Stimulated activated CD4-positive, alpha-beta T cell treated with anti-CD3 and anti-CD28 coated beads, Interleukin-1b, Interleukin-23, amount 100 ng/mL, for 1 hour (primary cell): ENCODE results near the gene IL1RN.

Experiments
- DNase-seq, 2 donors: peaks; one replicate each; pipeline ENCODE4 v3.0.0-alpha.2; 2020; ENCODE audit warnings: low read depth in 2 of 2

The IL1RN gene

DNA sequence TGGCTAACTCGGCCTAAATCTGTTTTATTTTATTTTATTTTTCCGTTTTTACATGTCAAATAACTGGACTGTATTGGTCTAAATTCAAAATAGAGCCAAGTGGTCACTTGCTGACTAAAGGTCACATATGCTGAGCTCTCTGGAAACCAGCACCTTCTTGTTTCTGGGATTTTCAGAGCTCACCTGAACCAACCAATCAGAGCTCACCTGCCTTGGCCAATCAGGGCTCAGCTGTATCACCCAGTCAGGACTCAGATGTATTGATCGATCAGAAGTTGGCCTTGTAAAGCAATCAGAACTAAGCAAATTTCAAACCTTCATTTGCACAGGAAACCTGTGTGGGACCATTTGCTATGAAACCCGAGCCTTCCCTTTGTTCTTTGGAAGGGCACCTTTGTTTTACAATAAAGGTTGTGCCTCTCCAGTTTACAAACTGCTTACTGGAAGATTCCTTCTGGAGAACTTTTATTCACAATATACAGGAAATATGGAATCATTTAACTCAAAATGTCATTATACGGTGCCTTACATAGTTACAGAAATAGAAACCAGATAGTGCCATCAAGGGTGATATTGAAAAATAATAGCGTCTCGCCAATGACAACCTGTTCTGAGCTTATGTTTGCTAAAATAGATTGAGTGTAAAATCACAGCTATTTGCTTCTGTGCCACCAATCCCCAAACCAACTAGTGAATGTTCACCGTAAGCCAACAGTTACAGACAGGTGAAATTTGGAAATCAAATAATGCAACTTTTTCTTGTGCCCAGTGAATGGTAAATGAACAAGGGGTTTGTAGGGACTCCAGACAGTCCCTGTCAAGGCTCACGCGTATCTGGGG, 29.1 kb downstream of the IL1RN start:
- no peak for DNase-seq

DNA sequence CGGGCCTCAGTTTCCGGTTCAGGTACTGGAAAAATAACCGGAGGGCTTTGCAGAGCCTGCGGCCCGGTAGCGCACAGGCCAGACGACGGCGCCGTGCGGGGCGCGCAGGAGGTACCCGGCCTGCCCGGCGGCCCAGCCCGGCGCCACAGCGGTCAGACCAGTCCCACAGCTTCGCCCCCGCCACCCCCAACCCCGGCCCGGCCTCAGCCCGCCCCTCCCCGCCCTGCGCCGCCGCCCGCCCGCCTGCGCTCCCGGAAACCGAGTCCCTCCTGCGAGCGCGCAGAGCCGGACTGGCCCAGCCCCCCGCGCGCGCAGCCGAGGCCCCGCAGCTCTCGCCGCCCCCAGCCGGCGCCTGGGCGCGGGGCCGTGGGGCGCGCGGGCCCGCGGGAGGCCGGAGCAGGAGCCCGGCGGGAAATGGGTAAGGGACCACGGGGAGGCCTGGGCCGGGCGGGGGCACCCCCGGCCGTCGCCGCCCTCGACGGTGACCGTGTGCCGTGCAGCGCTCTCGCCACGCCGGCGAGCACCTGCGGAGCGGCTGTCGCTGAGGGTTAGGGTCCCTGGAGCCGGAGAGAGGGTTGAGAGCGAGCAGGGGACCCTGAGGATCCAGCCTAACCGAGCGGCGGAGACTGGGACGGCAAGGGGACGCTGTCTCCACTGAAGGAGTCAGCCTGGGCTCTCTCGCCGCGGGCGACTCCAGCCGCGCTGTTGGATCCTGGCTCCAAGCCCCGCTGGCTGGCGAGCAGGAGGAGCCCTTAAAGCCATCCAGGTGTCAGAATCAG, 29.9 kb downstream of the IL1RN start:
- no peak for DNase-seq

DNA sequence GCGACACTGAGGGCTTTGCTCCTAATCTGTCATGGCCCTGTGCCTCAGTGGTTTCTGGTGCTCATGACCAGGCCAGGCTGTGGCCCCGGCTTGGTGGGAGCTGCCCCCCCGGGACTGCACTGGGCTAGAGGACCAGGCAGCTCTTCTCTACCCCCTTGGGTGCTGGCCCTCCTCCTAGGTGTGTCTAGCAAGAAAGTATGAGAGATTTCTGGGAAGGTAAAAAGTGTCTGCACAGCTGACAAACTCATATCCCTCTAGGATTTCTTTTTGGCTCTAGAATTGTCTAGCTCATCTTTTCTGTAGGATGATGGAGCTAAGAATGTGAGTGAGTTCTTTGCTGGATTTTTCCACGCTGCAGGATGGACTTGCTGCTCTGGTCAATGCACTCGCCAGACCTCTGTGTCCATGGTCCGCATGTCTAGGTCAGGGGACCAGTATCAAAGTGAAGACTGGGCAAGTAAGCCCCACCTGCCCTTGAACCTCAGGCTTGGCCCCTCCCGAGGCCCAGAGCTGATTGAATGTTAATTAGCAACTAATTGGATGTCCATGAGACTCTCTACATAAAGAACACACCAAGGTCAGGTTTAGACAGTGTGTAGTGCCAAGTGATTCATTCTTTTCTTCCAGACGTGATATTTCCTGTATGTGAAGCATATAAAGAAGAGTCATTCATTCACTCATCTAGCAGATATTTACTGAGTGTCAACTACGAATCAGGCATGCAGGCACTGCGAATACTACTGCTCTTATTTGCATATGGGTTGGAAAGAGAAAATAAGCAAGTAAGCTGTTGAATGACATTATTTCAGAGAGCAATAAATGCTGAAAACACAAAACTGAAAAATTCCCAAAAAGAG, 30.7 kb downstream of the IL1RN start:
- DNase-seq, result no peak

DNA sequence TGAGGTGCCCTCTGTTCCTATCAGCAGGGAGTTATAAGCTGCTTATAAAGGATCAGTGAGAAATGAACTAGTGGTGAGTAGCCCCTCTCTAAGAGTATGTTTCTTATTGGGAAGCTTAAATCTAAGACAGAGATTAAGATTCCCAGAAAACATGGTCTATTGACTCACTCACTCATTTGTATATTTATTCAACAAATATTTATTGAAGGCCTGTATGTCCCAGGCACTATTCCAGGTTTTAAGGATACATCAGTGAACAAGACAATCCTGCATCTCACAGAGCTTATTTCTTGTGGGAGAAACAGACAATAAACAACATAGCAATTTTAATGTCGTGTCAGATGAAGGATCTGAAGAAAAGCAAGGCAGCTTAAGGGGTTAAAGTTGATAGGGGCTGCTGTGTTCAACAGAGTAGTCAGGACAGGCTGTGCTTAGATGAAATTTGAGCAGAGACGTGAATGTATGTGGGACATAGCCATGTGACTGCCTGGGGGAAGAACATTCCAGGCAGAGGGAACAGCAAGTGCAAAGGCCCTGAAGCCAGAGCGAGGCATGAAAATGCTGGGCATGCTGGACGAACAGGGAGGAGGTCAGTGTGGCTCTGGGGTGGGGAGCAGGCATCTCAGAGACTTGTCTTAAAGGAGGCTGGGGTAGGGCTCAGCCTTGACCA, 31.6 kb downstream of the IL1RN start:
- DNase-seq, result no peak

DNA sequence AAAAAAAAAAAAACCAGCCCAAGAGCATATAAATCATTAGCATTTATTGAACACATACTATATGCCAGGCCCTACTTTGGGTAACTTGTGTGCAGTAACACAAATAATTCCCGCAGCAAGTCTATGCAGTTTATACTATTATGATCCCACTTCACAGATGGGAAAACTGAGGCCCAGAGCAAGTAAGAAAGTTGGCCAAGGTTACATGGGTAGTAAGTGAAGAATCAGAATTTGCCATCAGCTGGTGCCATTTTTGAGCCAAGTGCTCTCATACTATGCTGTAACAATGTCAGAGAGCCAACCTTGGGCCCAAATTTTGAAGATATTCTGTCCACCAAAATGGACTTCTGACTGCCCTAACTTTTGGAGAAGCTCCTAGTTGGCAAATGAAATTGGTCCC, 32.9 kb downstream of the IL1RN start:
- DNase-seq, result no peak

DNA sequence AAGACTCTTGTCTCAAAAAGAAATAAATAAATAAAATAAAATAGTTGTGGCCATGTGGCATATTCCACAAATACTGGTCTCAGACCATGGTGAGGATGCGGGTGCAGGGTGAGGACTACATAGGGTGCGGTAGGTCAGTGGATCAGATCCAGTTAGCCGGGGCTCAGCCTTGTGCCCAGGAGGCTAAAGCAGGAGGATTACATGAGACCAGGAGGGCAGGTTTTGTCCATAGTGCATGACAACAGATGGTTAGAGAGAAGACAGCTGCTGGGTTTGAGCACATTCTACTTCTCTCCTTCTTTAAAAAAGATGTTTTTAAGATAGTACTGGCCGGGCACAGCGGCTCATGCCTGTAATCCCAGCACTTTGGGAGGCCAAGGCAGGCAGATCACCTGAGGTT, 33.6 kb downstream of the IL1RN start:
- no peak for DNase-seq

DNA sequence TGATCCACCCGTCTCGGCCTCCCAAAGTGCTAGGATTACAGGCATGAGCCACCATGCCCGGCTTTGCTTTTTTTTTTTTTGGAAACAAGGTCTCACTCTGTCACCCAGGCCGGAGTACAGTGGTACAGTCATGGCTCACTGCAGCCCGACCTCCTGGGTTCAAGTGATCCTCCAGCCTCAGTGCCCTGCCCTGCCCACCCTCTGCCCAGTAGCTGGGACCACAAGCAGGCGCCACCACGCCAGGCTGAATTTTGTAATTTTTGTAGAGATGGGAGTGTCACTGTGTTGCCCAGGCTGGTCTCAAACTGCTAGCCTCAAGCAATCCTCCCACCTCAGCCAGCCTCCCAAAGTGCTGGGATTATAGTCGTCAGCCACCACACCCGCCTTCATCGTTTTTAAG, 34.8 kb downstream of the IL1RN start:
- DNase-seq, result no peak

DNA sequence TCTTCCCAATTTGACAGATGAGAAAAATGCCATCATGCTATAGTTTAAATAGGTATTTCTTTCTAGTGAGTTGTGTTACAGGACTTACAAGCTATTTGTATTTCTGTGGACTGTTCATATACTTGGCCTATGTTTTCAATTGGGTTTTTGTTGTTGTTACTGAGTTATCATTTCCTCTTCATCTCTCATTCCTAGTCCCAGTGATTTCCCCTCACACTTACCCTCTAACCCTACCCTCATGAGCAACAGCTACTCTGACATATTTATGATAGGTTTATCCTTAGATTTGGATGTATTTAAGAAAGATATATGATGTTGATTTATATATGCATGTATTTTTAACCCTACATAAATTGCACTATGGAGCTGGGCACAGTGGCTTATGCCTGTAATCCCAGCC, 35.5 kb downstream of the IL1RN start:
- no peak for DNase-seq

DNA sequence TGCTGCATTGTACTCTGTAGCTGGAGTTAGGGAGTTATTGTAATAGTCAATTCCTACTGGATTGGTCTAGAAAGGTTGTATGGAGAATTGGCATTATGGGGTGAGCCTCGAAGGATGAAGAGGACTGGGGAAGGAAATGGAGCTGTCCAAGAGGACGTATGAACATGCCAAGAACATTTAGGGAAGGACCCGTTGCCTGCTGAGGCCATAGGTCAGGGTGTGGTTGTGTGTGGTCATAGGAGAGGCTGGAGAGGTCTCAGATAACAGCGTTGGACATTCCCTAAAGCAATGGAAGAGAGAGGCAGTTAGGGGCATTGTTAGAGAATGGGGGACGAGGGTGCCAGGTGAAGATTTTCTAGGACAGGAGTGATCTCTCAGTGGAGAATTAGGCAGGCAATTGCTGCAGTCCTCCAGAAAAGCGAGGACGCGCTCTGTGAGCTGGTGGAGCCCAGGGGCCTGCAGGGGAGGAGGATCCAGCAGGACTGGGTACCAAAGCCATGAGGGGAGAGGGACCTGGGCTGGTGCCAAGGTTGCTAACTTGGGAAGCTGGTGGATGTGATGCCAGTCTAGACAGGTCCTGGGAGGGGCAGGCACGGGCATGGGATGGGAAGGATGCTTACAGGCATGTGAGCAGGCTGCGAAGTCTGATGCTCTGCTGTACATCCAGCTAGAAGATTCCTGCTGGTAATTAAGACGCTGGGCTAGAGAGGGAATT, 37.0 kb downstream of the IL1RN start:
- DNase-seq, result no peak

DNA sequence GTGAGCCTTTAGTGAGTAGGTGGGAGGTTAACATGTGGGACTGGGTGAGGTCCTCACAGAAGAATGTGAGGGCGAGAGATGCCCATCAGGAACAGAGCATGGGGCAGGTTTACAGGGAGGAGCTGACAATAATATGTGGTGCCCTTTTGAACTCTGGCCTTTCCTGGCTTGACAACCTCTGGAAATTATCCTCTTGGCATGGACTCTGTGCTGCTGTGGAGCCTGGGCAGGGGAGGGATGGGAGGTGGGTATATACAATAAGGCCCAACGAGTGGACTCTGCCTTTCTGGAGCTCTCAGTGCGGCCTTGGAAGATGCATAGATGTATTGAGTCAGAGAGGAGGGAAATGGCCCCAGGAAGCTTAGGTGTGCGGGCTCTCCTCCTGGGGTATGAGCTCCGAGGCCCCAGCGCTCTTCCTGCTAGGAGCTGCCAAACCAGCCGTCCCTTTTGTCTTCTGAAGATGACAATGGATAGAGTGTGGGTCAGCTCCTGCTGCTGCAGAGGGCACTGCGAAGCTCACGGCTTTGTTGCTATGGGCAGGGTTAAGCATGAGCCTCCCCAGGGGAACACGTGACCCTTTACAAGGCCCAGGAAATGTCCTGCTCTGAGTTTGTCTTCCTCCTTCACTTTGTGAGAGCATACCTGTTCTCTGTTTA, 37.7 kb downstream of the IL1RN start:
- DNase-seq, result no peak

DNA sequence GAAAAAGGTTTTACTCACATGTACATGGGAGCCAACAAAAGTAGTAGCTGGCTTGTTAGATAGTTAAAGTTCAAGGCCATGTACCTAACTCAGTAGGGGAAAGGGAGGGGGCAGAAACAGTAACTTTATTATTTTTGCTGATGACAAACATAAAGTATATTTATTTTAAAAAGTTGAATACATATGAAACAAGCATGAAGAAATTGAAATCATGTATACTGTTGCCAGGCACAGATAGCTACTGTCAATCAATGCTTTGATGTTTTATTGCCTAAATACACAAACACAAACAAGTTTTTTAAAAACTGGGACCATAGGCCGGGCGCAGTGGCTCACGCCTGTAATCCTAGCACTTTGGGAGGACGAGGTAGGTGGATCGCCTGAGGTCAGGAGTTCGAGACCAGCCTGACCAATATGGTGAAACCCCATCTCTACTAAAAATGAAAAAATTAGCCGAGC, 38.8 kb downstream of the IL1RN start:
- DNase-seq, result no peak

DNA sequence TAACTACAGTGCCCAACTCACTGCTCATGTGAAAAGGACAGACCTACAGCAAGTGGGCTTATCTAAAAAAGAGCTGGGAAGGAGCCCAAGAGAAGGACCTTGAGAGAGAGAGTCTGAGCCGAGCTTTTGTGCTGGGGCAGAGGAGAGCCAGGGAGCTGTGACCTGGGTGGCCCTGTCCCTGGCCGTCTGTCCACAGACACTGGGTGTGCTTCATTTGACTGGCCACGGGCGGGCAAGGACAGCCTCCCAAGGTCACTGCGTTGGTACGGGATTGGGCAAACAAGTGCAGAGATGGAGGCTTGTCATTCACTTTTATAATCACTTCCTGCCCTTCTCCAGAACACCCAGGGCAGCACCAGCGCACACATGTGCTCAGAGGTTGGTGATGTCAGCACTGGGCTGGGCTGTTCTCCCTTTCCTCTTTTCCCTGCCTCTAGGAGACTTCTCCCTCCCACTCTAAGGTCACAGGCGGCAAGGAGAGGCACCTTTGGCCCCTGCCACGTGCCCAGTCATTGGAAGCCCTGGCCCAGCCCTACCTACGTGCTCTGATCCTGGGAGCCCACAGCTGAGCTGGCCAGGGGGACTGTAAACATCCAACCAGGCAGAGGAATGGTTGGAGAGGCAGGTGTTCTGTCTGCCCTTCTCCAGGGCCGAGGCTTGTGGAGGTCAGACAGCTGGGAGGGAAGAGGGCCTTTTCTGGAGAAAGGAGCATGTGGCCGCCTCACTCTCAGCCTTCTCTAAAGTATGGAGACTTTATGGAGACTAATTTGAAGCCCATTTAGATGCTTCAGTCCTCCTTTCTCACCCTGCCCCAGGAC, 39.9 kb downstream of the IL1RN start:
- DNase-seq, result no peak

DNA sequence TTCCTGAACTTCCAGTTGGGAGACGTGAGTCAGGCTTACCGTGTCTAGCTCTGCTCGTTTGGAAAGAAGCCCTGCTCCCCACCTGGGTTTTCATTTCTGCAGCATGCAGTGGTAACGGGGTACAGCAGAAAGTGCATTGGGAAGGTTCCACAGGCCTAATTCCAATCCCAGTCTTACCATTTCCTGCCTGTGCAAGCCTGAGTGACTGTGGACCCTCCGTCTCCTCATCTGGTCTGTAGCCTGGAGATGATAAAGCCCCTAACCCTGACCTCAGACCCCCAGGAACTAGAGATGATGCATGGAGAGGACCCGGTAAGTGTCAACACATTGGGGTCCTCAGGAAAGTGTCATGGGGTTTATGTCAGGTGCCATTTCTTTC, 40.6 kb downstream of the IL1RN start:
- DNase-seq, result no peak

DNA sequence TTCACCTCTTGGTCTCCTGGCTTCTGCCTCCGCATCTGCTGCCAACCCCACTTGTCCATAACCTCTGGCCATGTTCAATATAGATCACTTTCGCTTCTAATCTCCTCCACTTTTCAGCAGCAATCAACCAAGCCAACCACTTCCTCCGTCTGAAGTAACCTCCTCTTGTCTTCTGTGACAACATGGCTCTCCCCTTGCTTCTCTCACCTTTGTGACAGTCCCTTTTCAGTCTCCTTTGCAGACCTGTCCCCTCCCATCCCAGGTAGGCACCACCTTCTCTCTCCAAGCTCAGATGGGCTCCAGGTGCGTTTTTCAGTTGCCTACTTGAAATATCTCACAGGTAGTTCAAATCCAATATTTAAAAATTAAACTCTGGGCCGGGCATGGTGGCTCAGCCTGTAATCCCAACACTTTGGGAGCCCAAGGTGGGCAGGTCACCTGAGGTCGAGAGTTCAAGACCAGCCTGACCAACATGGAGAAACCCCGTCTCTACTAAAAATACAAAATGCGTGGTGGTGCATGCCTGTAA, 41.7 kb downstream of the IL1RN start:
- DNase-seq, result no peak

DNA sequence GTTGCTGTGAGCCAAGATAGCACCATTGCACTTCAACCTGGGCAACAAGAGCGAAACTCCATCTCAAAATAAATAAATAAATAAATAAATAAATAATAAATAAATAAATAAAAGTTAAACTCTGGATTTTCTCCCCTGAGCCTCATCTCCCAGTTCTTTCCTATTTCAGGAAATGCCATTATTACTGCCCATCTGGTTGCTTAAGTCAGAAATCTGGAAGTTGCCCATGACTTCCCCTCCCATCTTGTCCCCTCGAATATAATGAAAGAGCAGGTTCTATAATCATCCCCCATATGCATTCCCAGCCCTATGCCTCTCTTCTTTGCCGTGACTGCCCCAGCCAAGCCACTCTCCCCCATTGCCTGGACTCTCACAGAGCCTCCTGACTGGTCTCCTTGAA, 42.2 kb downstream of the IL1RN start:
- DNase-seq, result no peak

DNA sequence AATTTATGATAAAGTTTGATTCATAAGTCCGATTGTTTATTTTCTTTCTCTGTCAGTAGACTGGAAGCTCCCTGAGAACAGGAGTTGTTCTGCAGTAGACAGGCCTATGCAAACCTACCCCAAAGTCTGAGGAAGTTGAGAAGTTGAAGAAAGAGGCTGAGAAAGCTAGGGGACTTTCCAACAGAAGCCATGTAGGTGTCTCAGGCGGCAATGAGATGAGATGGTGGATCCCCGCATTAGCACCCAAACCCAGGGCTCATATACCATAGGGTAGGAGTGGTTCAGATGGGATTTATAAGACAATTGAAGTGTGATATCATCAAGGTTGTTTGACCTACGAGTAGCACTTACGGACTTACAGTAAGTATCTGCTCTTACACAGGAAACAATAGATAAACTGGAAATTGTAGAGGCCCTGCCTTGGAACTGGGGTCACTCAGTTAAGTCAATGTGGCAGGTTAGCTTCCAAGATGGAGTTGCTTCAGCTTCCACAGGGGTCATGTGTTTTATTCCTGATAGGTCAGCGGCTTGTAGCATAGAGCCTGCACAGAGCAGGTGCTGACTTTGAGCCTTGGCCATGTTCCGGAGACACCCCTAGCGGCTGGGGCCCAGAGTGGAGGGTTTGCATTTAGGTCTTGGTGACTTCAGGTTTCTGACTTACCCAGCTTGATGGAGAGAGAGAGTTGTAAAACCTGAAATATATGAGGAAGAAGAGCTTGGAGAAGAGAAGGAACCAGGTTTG, 44.1 kb downstream of the IL1RN start:
- DNase-seq, result no peak

DNA sequence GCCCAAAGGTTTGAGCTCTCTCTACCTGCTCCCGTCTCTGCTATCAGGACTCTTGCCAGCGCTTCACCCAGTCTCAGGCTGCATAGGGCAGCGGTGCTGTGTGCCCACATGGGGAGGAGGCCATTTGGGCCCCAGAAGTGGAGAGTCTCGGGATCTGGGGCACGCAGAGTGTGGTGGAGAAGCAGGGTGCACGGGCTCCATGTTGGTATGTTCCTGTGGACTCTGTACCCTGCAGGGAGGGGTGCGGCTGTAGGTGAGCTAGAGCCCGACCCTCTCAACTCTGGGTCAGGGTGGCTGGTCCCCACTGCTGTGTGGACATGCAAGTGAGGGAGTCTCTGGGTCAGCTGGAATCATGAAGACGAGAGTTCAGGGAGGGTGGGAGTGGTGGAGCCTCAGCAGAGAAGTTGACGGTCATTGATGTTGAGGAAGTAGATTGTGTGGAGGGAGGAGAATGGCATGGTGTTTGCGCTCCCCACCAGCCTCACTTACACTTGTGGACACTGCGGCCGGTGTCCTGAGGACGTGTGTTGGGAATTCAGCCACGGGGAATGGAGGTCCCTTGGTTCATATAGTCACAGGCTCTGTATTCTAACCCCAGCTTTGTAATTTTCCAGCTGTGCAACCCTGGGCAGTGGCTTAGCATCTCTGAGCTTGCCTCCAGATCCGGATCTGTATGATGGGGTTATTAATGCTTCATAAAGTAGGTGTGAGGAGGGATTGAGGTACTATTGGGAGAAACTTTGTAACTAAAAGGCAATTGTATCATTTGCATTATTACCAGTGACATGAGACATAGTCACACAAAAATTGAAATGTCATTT, 45.5 kb downstream of the IL1RN start:
- no peak for DNase-seq
